HG02759 (cell line): Measurements from ENCODE around the gene IST1.

Experiments used
- ATAC-seq: cut with Tn5 transposase; IDR thresholded peaks from one replicate; pipeline ENCODE4 v1.9.1; 2021; ENCODE audit warnings: mild to moderate bottlenecking, moderate library complexity; ENCODE audit not compliant: unreplicated experiment

Gene IST1

GRCh38 chr16:71961066-71962039 is 66.0 kb downstream of the IST1 start:
- peak; percentile 75 for ATAC-seq

GRCh38 chr16:71963125-71963875 is 68.0 kb downstream of the IST1 start:
- no peak for ATAC-seq

GRCh38 chr16:71965223-71965622 is 69.9 kb downstream of the IST1 start:
- ATAC-seq = no peak

DNA sequence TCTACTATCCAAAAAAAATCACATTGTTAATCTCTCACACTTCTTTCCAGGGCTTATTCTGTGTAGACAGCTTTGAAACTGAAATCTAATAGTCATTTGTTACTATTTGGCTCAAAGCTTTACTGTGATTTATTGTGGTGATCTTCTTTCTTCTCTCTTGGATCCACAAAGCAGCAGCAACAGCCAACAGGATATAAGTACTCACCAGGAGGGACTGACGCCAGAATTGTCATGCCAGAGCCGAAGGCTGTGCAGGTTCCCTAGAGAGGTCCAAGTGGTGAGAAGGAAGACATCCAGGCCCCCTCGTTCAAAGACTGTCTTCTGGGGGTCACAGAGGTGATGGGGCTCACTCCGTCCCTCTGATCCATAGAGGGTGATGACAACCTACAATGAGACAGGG is 71.6 kb downstream of the IST1 start:
- ATAC-seq = no peak

GRCh38 chr16:71969353-71969752 is 74.0 kb downstream of the IST1 start:
- ATAC-seq = no peak

- ATAC-seq = no peak
These were observed 76.2 kb downstream of the IST1 start for GRCh38 chr16:71971571-71971970.

GRCh38 chr16:71972356-71972755 is 77.0 kb downstream of the IST1 start:
- ATAC-seq = no peak

DNA sequence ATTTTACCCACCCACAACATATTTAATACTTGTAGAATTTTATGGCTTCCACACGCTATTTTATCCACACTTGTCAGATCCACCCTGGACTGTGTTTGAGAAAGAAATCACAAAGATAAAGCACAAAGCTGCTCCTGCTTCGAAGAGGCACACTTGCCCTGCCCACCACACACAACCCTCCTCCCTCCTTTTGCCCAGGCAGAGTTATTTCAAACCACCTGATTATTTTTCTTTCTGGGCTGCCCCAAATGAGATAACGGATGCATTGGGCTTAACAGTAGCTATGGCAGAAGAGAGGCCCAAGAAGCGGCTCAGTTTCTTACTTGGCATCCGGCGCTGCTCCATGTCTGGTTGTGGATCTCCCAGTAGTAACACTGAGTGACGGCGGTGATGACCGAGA is 77.7 kb downstream of the IST1 start:
- ATAC-seq = no peak

- ATAC-seq = no peak
These were observed 78.9 kb downstream of the IST1 start for GRCh38 chr16:71974068-71974818.
